Upper lobe of left lung (tissue), 4 donors: Measurements from ENCODE around the gene HNRNPLL.

ENCODE experiments used
- CTCF ChIP-seq, 6 experiments: fragments of 450-650 bp in 4 of 6; fragments of 200-600 bp in 2 of 6; sonication (generic) in 2 of 6; IDR thresholded peaks; one replicate each; pipeline ENCODE4 v1.5.1; 2016 to 2019; ENCODE audit warnings: antibody characterized with exemption in 6 of 6
- POLR2A ChIP-seq, 4 donors: fragments of 450-650 bp; IDR thresholded peaks; one replicate each; pipeline ENCODE4 v1.5.1; 2016 to 2017; ENCODE audit warnings: antibody characterized with exemption in 4 of 4, mild to moderate bottlenecking in 2 of 4
- POLR2AphosphoS5 ChIP-seq, 2 donors: sonication (generic); formaldehyde crosslinking; IDR thresholded peaks; one replicate each; pipeline ENCODE4 v1.5.1; 2017; ENCODE audit warnings: antibody characterized with exemption in 2 of 2

- TF ChIP-seq POLR2AphosphoS5 (IDR thresholded peaks at IDR 0.05) (no peak), POLR2A (IDR thresholded peaks at IDR 0.05) (no peak), CTCF (IDR thresholded peaks at IDR 0.05) (no peak)
These were observed 56.7 kb downstream of the HNRNPLL start for GRCh38 chr2:38546064-38546463.
